ENCODE measurements around the gene NOXA1.
A peak's percentile ranks its signal among the peaks of the same experiment; 100 is the strongest.

The NOXA1 gene

GRCh38 chr9:137433349-137433915, 10.2 kb downstream of the NOXA1 start:
- H3K36me3 ChIP-seq (ENCODE audit: control insufficient read depth in 1 of 2, insufficient read depth in 2 of 2, low read depth in 1 of 2, low read length in 2 of 2) = no peaks in the 10 kb centered on the region
- H2BK5ac ChIP-seq (ENCODE audit: low read depth, low read length, poor library complexity, severe bottlenecking) = no peak overlapping the region
- no peak overlapping the region for H2BK15ac ChIP-seq (ENCODE audit: low read depth, poor library complexity, severe bottlenecking)
- WGBS = 78% methylated on average over 19 of the region's 19 CpGs
- DNase-seq = no peak
- peaks cover 48% of the 10 kb centered on the region for H3K4me1 ChIP-seq (ENCODE audit: control insufficient read depth, insufficient read depth, low read depth, low read length)
- H3K4me2 ChIP-seq (ENCODE audit: low read length, poor library complexity, severe bottlenecking) = no peak overlapping the region
- H3K27ac ChIP-seq (ENCODE audit: low read length, poor library complexity, severe bottlenecking) = no peak overlapping the region
- no peaks in the 10 kb centered on the region for H3K9me3 ChIP-seq (ENCODE audit: control insufficient read depth, low read length)
- no peak overlapping the region for H3K18ac ChIP-seq (ENCODE audit: low read depth in 1 of 2, low read length in 2 of 2)
- no peak overlapping the region for H3K23ac ChIP-seq (ENCODE audit: low read length in 2 of 2)
- no peak overlapping the region for H3K9ac ChIP-seq (ENCODE audit: low read length)
- H3K79me1 ChIP-seq (replicated peaks; ENCODE audit: low read length, poor library complexity, severe bottlenecking) = no peaks in the 10 kb centered on the region
- no peak overlapping the region for H2BK12ac ChIP-seq (ENCODE audit: low read length in 2 of 2)
- H3K27me3 ChIP-seq (ENCODE audit: control insufficient read depth in 1 of 2, insufficient read depth in 1 of 2, low read length in 2 of 2) = peaks cover 3 to 14% of the 10 kb centered on the region in 2 experiments
- no peak overlapping the region for H2BK120ac ChIP-seq (ENCODE audit: low read depth, low read length)
- H3K4me3 ChIP-seq (ENCODE audit: insufficient read depth in 1 of 2, low read depth in 1 of 2, low read length in 2 of 2) = no peak overlapping the region
- no peak overlapping the region for H4K8ac ChIP-seq (ENCODE audit: low read length)
- H2AFZ ChIP-seq (ENCODE audit: low read depth, low read length) = no peak overlapping the region
- H2AK5ac ChIP-seq (ENCODE audit: low read length, severe bottlenecking) = no peak overlapping the region
- no peak overlapping the region for H4K91ac ChIP-seq (ENCODE audit: low read length)
- H3K4ac ChIP-seq (ENCODE audit: low read depth in 1 of 2, low read length in 2 of 2) = no peak overlapping the region
- no peak overlapping the region for H3K14ac ChIP-seq (ENCODE audit: low read length in 2 of 2)

GRCh38 chr9:137433916-137434431, 10.8 kb downstream of the NOXA1 start:
- Histone ChIP-seq H3K4me2 (ENCODE audit: low read length, poor library complexity, severe bottlenecking) (no peak overlapping the region), H3K18ac (ENCODE audit: low read depth in 1 of 2, low read length in 2 of 2) (no peak overlapping the region), H3K4ac (ENCODE audit: low read depth in 1 of 2, low read length in 2 of 2) (no peak overlapping the region), H4K91ac (ENCODE audit: low read length) (no peak overlapping the region), H3K14ac (ENCODE audit: low read length in 2 of 2) (peak overlapping the region in 1 of 2 experiments; percentile 46), H3K4me3 (ENCODE audit: insufficient read depth in 1 of 2, low read depth in 1 of 2, low read length in 2 of 2) (peak overlapping the region in 1 of 2 experiments; percentile 29), H3K36me3 (ENCODE audit: control insufficient read depth in 1 of 2, insufficient read depth in 2 of 2, low read depth in 1 of 2, low read length in 2 of 2) (no peaks in the 10 kb centered on the region), H3K9me3 (ENCODE audit: control insufficient read depth, low read length) (no peaks in the 10 kb centered on the region), H2BK120ac (ENCODE audit: low read depth, low read length) (no peak overlapping the region), H2BK5ac (ENCODE audit: low read depth, low read length, poor library complexity, severe bottlenecking) (no peak overlapping the region), H2BK12ac (ENCODE audit: low read length in 2 of 2) (no peak overlapping the region), H3K27ac (ENCODE audit: low read length, poor library complexity, severe bottlenecking) (no peak overlapping the region), H3K79me1 (replicated peaks; ENCODE audit: low read length, poor library complexity, severe bottlenecking) (no peaks in the 10 kb centered on the region), H3K23ac (ENCODE audit: low read length in 2 of 2) (no peak overlapping the region), H3K9ac (ENCODE audit: low read length) (no peak overlapping the region), H2AFZ (ENCODE audit: low read depth, low read length) (no peak overlapping the region), H2BK15ac (ENCODE audit: low read depth, poor library complexity, severe bottlenecking) (no peak overlapping the region), H3K4me1 (ENCODE audit: control insufficient read depth, insufficient read depth, low read depth, low read length) (peaks cover 48% of the 10 kb centered on the region), H3K27me3 (ENCODE audit: control insufficient read depth in 1 of 2, insufficient read depth in 1 of 2, low read length in 2 of 2) (peaks cover 3 to 17% of the 10 kb centered on the region in 2 experiments), H2AK5ac (ENCODE audit: low read length, severe bottlenecking) (no peak overlapping the region), H4K8ac (ENCODE audit: low read length) (no peak overlapping the region)
- no peak for DNase-seq
- WGBS = 92% methylated on average over 26 of the region's 26 CpGs

GRCh38 chr9:137434498-137435380, 11.5 kb downstream of the NOXA1 start:
- H3K4ac ChIP-seq (ENCODE audit: low read depth in 1 of 2, low read length in 2 of 2) = no peak overlapping the region
- H3K9ac ChIP-seq (ENCODE audit: low read length) = no peak overlapping the region
- no peak overlapping the region for H2BK15ac ChIP-seq (ENCODE audit: low read depth, poor library complexity, severe bottlenecking)
- no peak overlapping the region for H2BK120ac ChIP-seq (ENCODE audit: low read depth, low read length)
- no peak overlapping the region for H3K14ac ChIP-seq (ENCODE audit: low read length in 2 of 2)
- no peak overlapping the region for H2AK5ac ChIP-seq (ENCODE audit: low read length, severe bottlenecking)
- no peak overlapping the region for H4K8ac ChIP-seq (ENCODE audit: low read length)
- no peak overlapping the region for H3K23ac ChIP-seq (ENCODE audit: low read length in 2 of 2)
- no peaks in the 10 kb centered on the region for H3K9me3 ChIP-seq (ENCODE audit: control insufficient read depth, low read length)
- H3K18ac ChIP-seq (ENCODE audit: low read depth in 1 of 2, low read length in 2 of 2) = no peak overlapping the region
- no peak overlapping the region for H2BK12ac ChIP-seq (ENCODE audit: low read length in 2 of 2)
- peaks cover 3 to 24% of the 10 kb centered on the region in 2 experiments for H3K27me3 ChIP-seq (ENCODE audit: control insufficient read depth in 1 of 2, insufficient read depth in 1 of 2, low read length in 2 of 2)
- H3K4me2 ChIP-seq (ENCODE audit: low read length, poor library complexity, severe bottlenecking) = no peak overlapping the region
- no peak overlapping the region for H2BK5ac ChIP-seq (ENCODE audit: low read depth, low read length, poor library complexity, severe bottlenecking)
- no peaks in the 10 kb centered on the region for H3K36me3 ChIP-seq (ENCODE audit: control insufficient read depth in 1 of 2, insufficient read depth in 2 of 2, low read depth in 1 of 2, low read length in 2 of 2)
- WGBS = 90% methylated on average over 42 of the region's 43 CpGs
- DNase-seq = no peak
- no peak overlapping the region for H3K27ac ChIP-seq (ENCODE audit: low read length, poor library complexity, severe bottlenecking)
- H2AFZ ChIP-seq (ENCODE audit: low read depth, low read length) = no peak overlapping the region
- H3K4me1 ChIP-seq (ENCODE audit: control insufficient read depth, insufficient read depth, low read depth, low read length) = peaks cover 48% of the 10 kb centered on the region
- H3K4me3 ChIP-seq (ENCODE audit: insufficient read depth in 1 of 2, low read depth in 1 of 2, low read length in 2 of 2) = no peak overlapping the region
- H4K91ac ChIP-seq (ENCODE audit: low read length) = no peak overlapping the region
- H3K79me1 ChIP-seq (replicated peaks; ENCODE audit: low read length, poor library complexity, severe bottlenecking) = no peaks in the 10 kb centered on the region

GRCh38 chr9:137435381-137435891, 12.2 kb downstream of the NOXA1 start:
- DNase-seq = no peak
- WGBS = 88% methylated on average over 20 of the region's 20 CpGs
- H2AFZ ChIP-seq (ENCODE audit: low read depth, low read length) = no peak overlapping the region
- H2AK5ac ChIP-seq (ENCODE audit: low read length, severe bottlenecking) = peak overlapping the region; percentile 72
- H2BK12ac ChIP-seq (ENCODE audit: low read length in 2 of 2) = no peak overlapping the region
- no peak overlapping the region for H3K18ac ChIP-seq (ENCODE audit: low read depth in 1 of 2, low read length in 2 of 2)
- peak overlapping the region; percentile 70 for H3K9ac ChIP-seq (ENCODE audit: low read length)
- H3K27me3 ChIP-seq (ENCODE audit: control insufficient read depth in 1 of 2, insufficient read depth in 1 of 2, low read length in 2 of 2) = peaks cover 3 to 24% of the 10 kb centered on the region in 2 experiments
- H3K4me3 ChIP-seq (ENCODE audit: insufficient read depth in 1 of 2, low read depth in 1 of 2, low read length in 2 of 2) = no peak overlapping the region
- no peak overlapping the region for H2BK120ac ChIP-seq (ENCODE audit: low read depth, low read length)
- no peaks in the 10 kb centered on the region for H3K9me3 ChIP-seq (ENCODE audit: control insufficient read depth, low read length)
- no peak overlapping the region for H2BK15ac ChIP-seq (ENCODE audit: low read depth, poor library complexity, severe bottlenecking)
- H3K4me2 ChIP-seq (ENCODE audit: low read length, poor library complexity, severe bottlenecking) = peak overlapping the region; percentile 56
- H3K79me1 ChIP-seq (replicated peaks; ENCODE audit: low read length, poor library complexity, severe bottlenecking) = no peaks in the 10 kb centered on the region
- no peak overlapping the region for H4K8ac ChIP-seq (ENCODE audit: low read length)
- H3K23ac ChIP-seq (ENCODE audit: low read length in 2 of 2) = no peak overlapping the region
- H3K4me1 ChIP-seq (ENCODE audit: control insufficient read depth, insufficient read depth, low read depth, low read length) = peaks cover 44% of the 10 kb centered on the region
- no peak overlapping the region for H4K91ac ChIP-seq (ENCODE audit: low read length)
- no peaks in the 10 kb centered on the region for H3K36me3 ChIP-seq (ENCODE audit: control insufficient read depth in 1 of 2, insufficient read depth in 2 of 2, low read depth in 1 of 2, low read length in 2 of 2)
- peak overlapping the region; percentile 54 for H2BK5ac ChIP-seq (ENCODE audit: low read depth, low read length, poor library complexity, severe bottlenecking)
- no peak overlapping the region for H3K14ac ChIP-seq (ENCODE audit: low read length in 2 of 2)
- no peak overlapping the region for H3K4ac ChIP-seq (ENCODE audit: low read depth in 1 of 2, low read length in 2 of 2)
- peak overlapping the region; percentile 38 for H3K27ac ChIP-seq (ENCODE audit: low read length, poor library complexity, severe bottlenecking)
